ENCODE measurements around the gene NOX5. TPM values are rescaled to one million over a fixed set of nuclear protein-coding genes. Genes with fewer than 3 reads are reported as not detected.

Gene NOX5
- total and polyA plus RNA-seq, 10 of the 15 experiments (the other 5 are each of a cell fraction or from before 2014, with no cell fraction given), result not detected

- no peaks in the 10 kb centered on the region for H3K9me3 ChIP-seq (replicated peaks; ENCODE audit: control insufficient read depth, insufficient read depth, low read length)
- no peak overlapping the region for H3K27ac ChIP-seq (ENCODE audit: control insufficient read depth, insufficient read depth)
- intact Hi-C loops (cut with micrococcal nuclease; ENCODE audit: unreplicated experiment), result no loop called here
- no peaks in the 10 kb centered on the region for H4K20me1 ChIP-seq (ENCODE audit: control insufficient read depth, insufficient read depth)
- H3K36me3 ChIP-seq (ENCODE audit: control insufficient read depth in 2 of 2, insufficient read depth in 2 of 2, low read length in 1 of 2), result no peaks in the 10 kb centered on the region
- WGBS (ENCODE audit: insufficient coverage, insufficient replicate concordance, low lambda C conversion rate, missing lambda C conversion rate), result 9% methylated on average over 5 of the region's 5 CpGs
- H3K4me3 ChIP-seq, result no peak overlapping the region
- H3K27me3 ChIP-seq (replicated peaks in 1 of 2; ENCODE audit: control insufficient read depth in 2 of 2, insufficient read depth in 2 of 2, low read length in 1 of 2), result no peaks in the 10 kb centered on the region
- ChIA-PET POLR2A (no interaction called here), CTCF (interaction anchor here (0.5 to 1.0 kb wide), 3 partner anchors 13 to 417 kb away, joined by 3 to 4 read pairs (median 3); no protein-coding TSS in a partner anchor), SMC1A (ENCODE audit: uncharacterized antibody, unreplicated experiment) (no interaction called here), RAD21 (ENCODE audit: unreplicated experiment) (interaction anchor here (1.1 kb wide), 1 partner anchor 11 kb away, joined by 3 read pairs; no protein-coding TSS in a partner anchor)
- no peak overlapping the region for H2AFZ ChIP-seq (ENCODE audit: control insufficient read depth, low read depth, low read length)
- H3K4me1 ChIP-seq (ENCODE audit: control insufficient read depth, insufficient read depth, low read length), result no peaks in the 10 kb centered on the region
- H3K79me2 ChIP-seq (ENCODE audit: control insufficient read depth, insufficient read depth, low read length), result no peaks in the 10 kb centered on the region
- DNase-seq (ENCODE audit: low read depth, low spot score), result no peak
- H3K9ac ChIP-seq (ENCODE audit: control insufficient read depth, insufficient read depth, low read length), result no peak overlapping the region
- FAIRE-seq, result no peak
- BruUV-seq (replicated peaks), result no TSS peak
- in situ Hi-C loops (cut with MboI), result no loop called here
- no peak for ATAC-seq
- no peak overlapping the region for H3K4me2 ChIP-seq (ENCODE audit: control insufficient read depth, insufficient read depth)
- no peak for TF ChIP-seq E4F1 (IDR thresholded peaks at IDR 0.05; ENCODE audit: borderline replicate concordance, partially characterized antibody)
These were observed 32.3 kb downstream of the NOX5 start for GRCh38 chr15:69046781-69047180.

- RAD21 ChIA-PET (ENCODE audit: unreplicated experiment), result no interaction called here
- in situ Hi-C loops (cut with MboI) (no loop called here), intact Hi-C loops (cut with micrococcal nuclease; ENCODE audit: unreplicated experiment) (no loop called here)
- H3K79me2 ChIP-seq (ENCODE audit: control insufficient read depth, insufficient read depth, low read length), result no peaks in the 10 kb centered on the region
- no peaks in the 10 kb centered on the region for H4K20me1 ChIP-seq (ENCODE audit: control insufficient read depth, insufficient read depth)
- H3K9me3 ChIP-seq (replicated peaks; ENCODE audit: control insufficient read depth, insufficient read depth, low read length), result no peaks in the 10 kb centered on the region
- no peaks in the 10 kb centered on the region for H3K36me3 ChIP-seq (ENCODE audit: control insufficient read depth in 2 of 2, insufficient read depth in 2 of 2, low read length in 1 of 2)
- DNase-seq (ENCODE audit: low read depth, low spot score) (no peak), FAIRE-seq (no peak), ATAC-seq (no peak)
- H3K4me1 ChIP-seq (ENCODE audit: control insufficient read depth, insufficient read depth, low read length), result no peaks in the 10 kb centered on the region
- SMC1A ChIA-PET (ENCODE audit: uncharacterized antibody, unreplicated experiment), result no interaction called here
- 0 out of 4 replicates have a peak, but pooled peaks cover 0 to 2% of the 10 kb centered on the region in 2 experiments for H3K27me3 ChIP-seq (replicated peaks in 1 of 2; ENCODE audit: control insufficient read depth in 2 of 2, insufficient read depth in 2 of 2, low read length in 1 of 2)
- no peak overlapping the region for H3K4me3 ChIP-seq
- no TSS peak for BruUV-seq (replicated peaks)
- no peak overlapping the region for H2AFZ ChIP-seq (ENCODE audit: control insufficient read depth, low read depth, low read length)
- H3K4me2 ChIP-seq (ENCODE audit: control insufficient read depth, insufficient read depth), result no peak overlapping the region
- no peak overlapping the region for H3K27ac ChIP-seq (ENCODE audit: control insufficient read depth, insufficient read depth)
- TF ChIP-seq HDAC2 (IDR thresholded peaks at IDR 0.05), result no peak
- TF ChIP-seq CEBPZ (IDR thresholded peaks at IDR 0.05; ENCODE audit: low read depth, low read length), result no peak
- no peak for TF ChIP-seq MYC (IDR thresholded peaks at IDR 0.05; ENCODE audit: insufficient read depth, insufficient read length, insufficient replicate concordance, low read length, severe bottlenecking)
- TF ChIP-seq SP1 (IDR thresholded peaks at IDR 0.05; ENCODE audit: low read depth, low read length), result no peak
- TF ChIP-seq RBBP5 (conservative IDR thresholded peaks at IDR 0.05), result no peak
- TF ChIP-seq USF2 (IDR thresholded peaks at IDR 0.05; ENCODE audit: borderline replicate concordance, low read depth, low read length), result no peak
- TF ChIP-seq TCF7 (IDR thresholded peaks at IDR 0.05; ENCODE audit: borderline replicate concordance), result no peak
- TF ChIP-seq IRF4 (IDR thresholded peaks at IDR 0.05; ENCODE audit: low read depth, low read length), result no peak
- no peak for TF ChIP-seq ZNF24 (IDR thresholded peaks at IDR 0.05)
- no peak for TF ChIP-seq STAT1 (conservative IDR thresholded peaks at IDR 0.05)
- POLR2A ChIA-PET, result no interaction called here
- H3K9ac ChIP-seq (ENCODE audit: control insufficient read depth, insufficient read depth, low read length), result no peak overlapping the region
- CTCF ChIA-PET, result no interaction called here
- WGBS (ENCODE audit: insufficient coverage, insufficient replicate concordance, low lambda C conversion rate, missing lambda C conversion rate), result 59% methylated on average over 4 of the region's 4 CpGs
These were observed 35.5 kb downstream of the NOX5 start for GRCh38 chr15:69049976-69050375.
